ENCODE data around the gene PITPNM3. TPM values are rescaled to one million over a fixed set of nuclear protein-coding genes. Genes with fewer than 3 reads are reported as not detected.

Gene PITPNM3
- total and polyA plus RNA-seq, 10 donors: 5.4 to 215 (median 125) TPM

GRCh38 chr17:6474376-6474775 is 82.0 kb downstream of the PITPNM3 start:
- 76 to 93% (median 85%) methylated on average over 22 of the region's 22 CpGs for WGBS, 5 donors
- H3K36me3 ChIP-seq: peaks cover 0 to 96% (median 14%) of the 10 kb centered on the region in 6 donors
- DNase-seq: no peak
- intact Hi-C loops (cut with DNase I; ENCODE audit: low total_unique reads): loop anchor here (5.0 kb wide), 2 partner anchors 83 to 173 kb away; partner anchors contain the start of gene PITPNM3
- no peak for TF ChIP-seq POLR2A (IDR thresholded peaks at IDR 0.05)
- peak in 1 of 3 donors; percentile 39 for TF ChIP-seq POLR2AphosphoS5 (IDR thresholded peaks at IDR 0.05)
- TF ChIP-seq CTCF (IDR thresholded peaks at IDR 0.05 in 8 of 11, conservative IDR thresholded peaks at IDR 0.05 in 3 of 11): no peak
- no peaks in the 10 kb centered on the region for H3K27me3 ChIP-seq (replicated peaks in 1 of 7)
- H3K4me1 ChIP-seq: peaks cover 0 to 78% (median 35%) of the 10 kb centered on the region in 6 donors
- H3K4me3 ChIP-seq: no peak overlapping the region
- peak overlapping the region in 3 of 8 donors; percentile 30 to 69 (median 45) for H3K27ac ChIP-seq
- no peaks in the 10 kb centered on the region for H3K9me3 ChIP-seq

GRCh38 chr17:6473128-6473767 is 83.1 kb downstream of the PITPNM3 start:
- intact Hi-C loops (cut with DNase I; ENCODE audit: low total_unique reads): loop anchor here (5.0 kb wide), 2 partner anchors 84 to 174 kb away; partner anchors contain the start of gene PITPNM3
- Histone ChIP-seq H3K27me3 (replicated peaks in 1 of 7) (no peaks in the 10 kb centered on the region), H3K9me3 (no peaks in the 10 kb centered on the region), H3K4me1 (peaks cover 0 to 71% (median 35%) of the 10 kb centered on the region in 6 donors), H3K36me3 (peaks cover 0 to 96% (median 14%) of the 10 kb centered on the region in 6 donors), H3K27ac (peak overlapping the region in 6 of 8 donors; percentile 19 to 66 (median 57)), H3K4me3 (no peak overlapping the region)
- WGBS, 5 donors: 35 to 46% (median 38%) methylated on average over 14 of the region's 14 CpGs
- no peak for TF ChIP-seq POLR2A (IDR thresholded peaks at IDR 0.05)
- TF ChIP-seq POLR2AphosphoS5 (IDR thresholded peaks at IDR 0.05): peak; percentile 6 to 78 (median 70)
- TF ChIP-seq CTCF (IDR thresholded peaks at IDR 0.05 in 8 of 11, conservative IDR thresholded peaks at IDR 0.05 in 3 of 11): peak; percentile 74 to 94 (median 92)
- peak; percentile 91 for DNase-seq

- Histone ChIP-seq H3K27me3 (replicated peaks in 1 of 7) (no peaks in the 10 kb centered on the region), H3K27ac (peak overlapping the region in 7 of 8 donors; percentile 19 to 66 (median 55)), H3K4me3 (no peak overlapping the region), H3K36me3 (peaks cover 0 to 96% (median 13%) of the 10 kb centered on the region in 6 donors), H3K4me1 (peaks cover 0 to 64% (median 35%) of the 10 kb centered on the region in 6 donors), H3K9me3 (no peaks in the 10 kb centered on the region)
- DNase-seq: no peak
- peak in 1 of 3 donors; percentile 48 for TF ChIP-seq POLR2AphosphoS5 (IDR thresholded peaks at IDR 0.05)
- no peak for TF ChIP-seq CTCF (IDR thresholded peaks at IDR 0.05 in 8 of 11, conservative IDR thresholded peaks at IDR 0.05 in 3 of 11)
- intact Hi-C loops (cut with DNase I; ENCODE audit: low total_unique reads): loop anchor here (5.0 kb wide), 2 partner anchors 85 to 175 kb away; partner anchors contain the start of gene PITPNM3
- 88 to 96% (median 88%) methylated on average over 7 to 10 of the region's 10 CpGs for WGBS, 5 donors
These were observed 83.8 kb downstream of the PITPNM3 start for GRCh38 chr17:6472517-6472916.

Measured in spleen (tissue), 11 donors.